ACC112 (cell line): Measurements from ENCODE around the gene MSX1.

ENCODE experiments used
- H2AFZ ChIP-seq: fragments of 200-600 bp; sonication (generic); one replicate; pipeline ENCODE4 v1.6.0; 2017; ENCODE audit warnings: antibody characterized with exemption, low read length; ENCODE audit not compliant: unreplicated experiment
- H3K27ac ChIP-seq: fragments of 200-600 bp; sonication (generic); 2 replicates; pipeline ENCODE4 v1.5.1; 2014; ENCODE audit warnings: low read depth, mild to moderate bottlenecking, antibody characterized with exemption, low read length, moderate library complexity
- H3K27me3 ChIP-seq: fragments of 200-600 bp; sonication (generic); 2 replicates; pipeline ENCODE4 v1.6.1; 2014; ENCODE audit warnings: mild to moderate bottlenecking, antibody characterized with exemption, low read length, moderate library complexity, mixed read lengths; ENCODE audit not compliant: insufficient read depth
- H3K36me3 ChIP-seq: fragments of 200-600 bp; sonication (generic); 2 replicates; pipeline ENCODE4 v1.6.1; 2016; ENCODE audit warnings: mild to moderate bottlenecking, antibody characterized with exemption, low read length, moderate library complexity, mixed read lengths; ENCODE audit not compliant: insufficient read depth
- H3K4me1 ChIP-seq: fragments of 200-600 bp; sonication (generic); one replicate; pipeline ENCODE4 v1.6.1; 2016; ENCODE audit warnings: low read length, mixed read lengths; ENCODE audit not compliant: insufficient read depth, unreplicated experiment, control insufficient read depth
- H3K4me3 ChIP-seq: fragments of 200-600 bp; sonication (generic); 2 replicates; pipeline ENCODE4 v1.5.1; 2014; ENCODE audit warnings: mild to moderate bottlenecking, low read depth, low read length
- H3K79me2 ChIP-seq: fragments of 200-600 bp; sonication (generic); one replicate; pipeline ENCODE4 v1.6.0; 2016; ENCODE audit warnings: low read length; ENCODE audit not compliant: control insufficient read depth, unreplicated experiment, insufficient read depth

MSX1 gene

DNA sequence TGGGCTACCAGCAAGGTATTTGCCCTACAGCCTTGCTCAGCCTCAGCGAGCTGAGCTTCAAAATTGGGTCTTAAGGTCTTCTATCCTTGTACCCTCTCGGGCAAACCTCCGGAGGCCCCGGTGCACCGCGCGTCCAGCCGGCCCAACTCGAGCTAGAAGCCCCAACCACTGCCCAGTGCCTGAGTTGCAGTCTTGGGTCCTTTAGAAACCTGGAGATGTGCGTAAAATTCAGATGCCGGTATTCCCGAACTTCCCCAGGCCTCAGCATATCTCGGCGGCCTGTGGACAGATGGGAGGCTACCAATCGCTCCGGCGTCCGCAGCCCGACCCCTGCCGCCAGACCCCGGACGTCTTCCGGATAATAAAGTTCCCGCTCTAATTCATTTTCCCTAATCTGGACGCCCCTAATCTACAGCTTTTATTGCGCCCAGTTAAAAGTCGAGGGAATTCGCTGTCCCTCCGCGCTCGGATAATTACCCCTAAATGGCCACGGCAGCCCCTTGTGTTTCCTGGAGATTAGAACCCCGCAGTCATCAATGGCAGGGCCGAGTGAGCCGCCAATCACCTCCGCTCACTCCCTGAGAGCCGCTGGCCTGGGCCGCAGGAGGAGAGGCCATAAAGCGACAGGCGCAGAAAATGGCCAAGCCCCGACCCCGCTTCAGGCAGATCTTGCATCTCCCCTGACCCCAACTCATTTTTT, 1.5 kb upstream of the MSX1 start:
- no peaks in the 10 kb centered on the region for H3K27me3 ChIP-seq
- peaks cover 31% of the 10 kb centered on the region for H3K79me2 ChIP-seq

DNA sequence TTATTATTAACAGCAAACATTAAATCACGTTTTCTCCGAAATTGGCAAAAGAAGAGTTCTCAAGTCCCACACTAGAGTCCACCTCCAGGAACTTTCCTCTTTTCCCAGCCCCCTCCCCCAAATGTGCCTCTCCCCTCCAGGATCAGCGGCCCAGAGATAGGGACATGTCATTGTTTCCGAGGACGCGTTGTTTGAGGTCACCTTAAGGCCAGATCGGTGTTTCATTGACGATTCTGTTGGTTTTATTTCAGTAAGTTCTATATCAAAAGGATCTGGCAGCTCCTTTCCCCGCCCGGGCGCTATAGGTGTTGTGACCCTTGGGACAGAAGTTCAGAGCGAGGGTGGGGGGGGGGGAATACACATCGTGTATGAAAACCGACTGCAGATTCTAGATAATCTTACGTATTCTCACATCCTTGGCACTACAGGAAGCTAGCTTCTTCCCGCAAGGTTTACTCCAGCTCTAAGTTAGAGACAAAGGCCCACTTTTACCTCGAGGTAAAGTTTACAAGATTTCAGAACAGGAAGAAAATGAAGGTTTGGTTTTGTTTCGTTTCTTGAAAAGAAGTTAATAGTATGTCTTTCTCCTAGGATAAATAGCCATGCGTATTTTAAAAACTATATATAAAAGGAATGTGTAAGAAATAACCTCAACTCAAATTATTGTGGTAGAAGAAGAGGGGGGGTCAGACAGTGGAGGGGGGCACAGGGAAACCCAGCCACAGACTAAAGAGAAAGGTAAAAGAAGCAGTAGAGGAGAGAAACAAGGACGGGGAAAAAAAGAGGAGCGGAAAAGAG, 739 bp upstream of the MSX1 start:
- Histone ChIP-seq H3K27me3 (no peaks in the 10 kb centered on the region), H3K27ac (no peak overlapping the region), H3K79me2 (peaks cover 31% of the 10 kb centered on the region), H3K36me3 (peaks cover 8% of the 10 kb centered on the region; the same call in 1 of the 2 replicates), H2AFZ (peak overlapping the region; percentile 97), H3K4me1 (peaks cover 6% of the 10 kb centered on the region), H3K4me3 (peak overlapping the region; percentile 88)

More for the DNA sequence above, 1.5 kb upstream of the MSX1 start:
- peaks cover 5% of the 10 kb centered on the region; the same call in 1 of the 2 replicates for H3K36me3 ChIP-seq
- no peak overlapping the region for H3K4me3 ChIP-seq
- no peak overlapping the region for H3K27ac ChIP-seq
- H3K4me1 ChIP-seq = peaks cover 6% of the 10 kb centered on the region
- no peak overlapping the region for H2AFZ ChIP-seq

DNA sequence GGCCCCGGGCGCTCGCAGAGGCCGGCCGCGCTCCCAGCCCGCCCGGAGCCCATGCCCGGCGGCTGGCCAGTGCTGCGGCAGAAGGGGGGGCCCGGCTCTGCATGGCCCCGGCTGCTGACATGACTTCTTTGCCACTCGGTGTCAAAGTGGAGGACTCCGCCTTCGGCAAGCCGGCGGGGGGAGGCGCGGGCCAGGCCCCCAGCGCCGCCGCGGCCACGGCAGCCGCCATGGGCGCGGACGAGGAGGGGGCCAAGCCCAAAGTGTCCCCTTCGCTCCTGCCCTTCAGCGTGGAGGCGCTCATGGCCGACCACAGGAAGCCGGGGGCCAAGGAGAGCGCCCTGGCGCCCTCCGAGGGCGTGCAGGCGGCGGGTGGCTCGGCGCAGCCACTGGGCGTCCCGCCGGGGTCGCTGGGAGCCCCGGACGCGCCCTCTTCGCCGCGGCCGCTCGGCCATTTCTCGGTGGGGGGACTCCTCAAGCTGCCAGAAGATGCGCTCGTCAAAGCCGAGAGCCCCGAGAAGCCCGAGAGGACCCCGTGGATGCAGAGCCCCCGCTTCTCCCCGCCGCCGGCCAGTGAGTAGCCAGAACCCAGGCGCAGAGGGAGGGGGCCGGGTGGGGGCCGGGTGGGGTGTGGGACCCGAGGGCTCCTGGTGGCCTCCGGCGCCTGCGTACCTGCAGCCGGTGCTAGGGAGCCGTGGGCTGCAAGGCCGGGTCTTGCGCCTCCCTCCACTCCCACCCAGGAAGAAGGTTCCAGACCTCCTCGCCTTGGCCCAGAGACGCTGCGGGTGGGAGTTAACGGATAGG, 534 bp downstream of the MSX1 start:
- Histone ChIP-seq H3K4me3 (peak overlapping the region; percentile 88), H3K27me3 (no peaks in the 10 kb centered on the region), H3K79me2 (peaks cover 31% of the 10 kb centered on the region), H2AFZ (peak overlapping the region; percentile 57), H3K36me3 (peaks cover 17% of the 10 kb centered on the region; the same call in 1 of the 2 replicates), H3K27ac (peak overlapping the region; percentile 66; the same call in 1 of the 2 replicates), H3K4me1 (peaks cover 6% of the 10 kb centered on the region)

DNA sequence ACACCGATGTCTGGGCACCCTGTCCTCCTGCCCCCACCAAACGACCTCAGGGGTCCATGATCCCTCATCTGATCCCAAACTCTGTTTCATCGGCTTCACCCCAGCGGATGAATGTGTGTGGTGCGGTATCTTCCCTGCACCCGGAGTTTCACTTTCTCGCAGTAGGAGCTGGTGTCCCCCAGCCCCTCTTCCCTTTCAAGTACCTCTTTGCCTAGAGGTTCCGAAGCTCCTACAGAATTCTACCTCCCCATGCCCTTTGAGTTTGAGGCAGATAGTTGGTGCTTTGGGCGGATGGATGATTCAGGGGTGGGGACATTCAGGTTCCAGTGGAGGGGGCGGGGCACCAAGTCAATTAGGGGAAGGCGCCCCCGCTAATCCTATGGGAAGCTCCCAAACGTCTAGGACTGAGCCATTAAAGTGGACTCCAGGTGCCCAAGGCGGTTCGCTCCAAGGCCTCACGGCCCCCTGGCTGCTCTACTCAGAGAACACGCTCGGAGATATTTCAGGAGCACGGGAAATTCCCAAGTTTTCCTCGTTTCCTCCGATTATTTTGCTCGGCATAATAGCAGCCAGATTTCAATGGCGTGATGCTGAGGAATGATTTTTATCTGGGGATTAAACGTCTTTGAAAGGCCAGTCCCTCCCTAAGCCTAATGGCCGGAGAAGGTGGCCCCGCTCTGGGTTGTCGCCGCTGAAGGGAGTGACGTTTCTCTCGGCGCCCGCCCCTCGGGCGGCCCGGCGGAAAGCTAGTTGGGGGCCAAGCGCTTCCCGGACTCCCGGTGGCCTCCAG, 1.3 kb downstream of the MSX1 start:
- H2AFZ ChIP-seq = peak overlapping the region; percentile 80

DNA sequence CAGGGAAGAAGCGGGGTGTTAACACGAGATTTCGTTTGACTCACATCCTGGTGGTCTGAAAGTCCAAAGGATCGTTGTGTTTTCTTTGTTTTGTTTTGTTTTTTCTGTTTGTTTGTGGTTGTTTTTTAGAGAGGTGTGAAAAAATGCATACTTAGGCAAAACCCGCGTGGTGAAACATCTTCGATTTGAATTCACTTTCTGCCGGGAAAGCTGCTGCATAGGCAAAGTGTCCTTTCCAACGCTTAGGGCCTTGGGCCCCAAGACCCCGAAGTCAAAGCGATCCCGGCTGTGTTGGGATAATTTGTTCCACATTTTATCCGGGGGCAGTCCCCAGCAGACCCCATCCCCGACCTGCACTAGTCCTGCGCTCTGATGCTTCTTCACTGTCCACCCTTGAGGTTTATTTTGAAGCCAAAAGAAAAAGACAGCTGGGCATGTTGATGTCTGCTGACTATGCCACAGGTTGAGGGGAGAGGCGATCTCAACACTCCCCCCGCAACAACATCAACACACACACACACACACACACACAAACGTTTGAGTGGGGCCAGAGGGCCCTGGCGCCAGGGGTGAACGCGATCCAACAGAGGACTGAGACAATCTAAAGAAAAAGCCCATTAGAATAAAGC, 2.0 kb downstream of the MSX1 start:
- Histone ChIP-seq H3K27me3 (0 out of 2 replicates have a peak, but pooled peaks cover 1% of the 10 kb centered on the region), H3K36me3 (peaks cover 17% of the 10 kb centered on the region; the same call in 1 of the 2 replicates), H3K4me1 (peaks cover 6% of the 10 kb centered on the region), H3K79me2 (peaks cover 31% of the 10 kb centered on the region), H2AFZ (no peak overlapping the region), H3K27ac (peak overlapping the region; percentile 66; the same call in 1 of the 2 replicates), H3K4me3 (peak overlapping the region; percentile 88)

More for the DNA sequence above, 1.3 kb downstream of the MSX1 start:
- Histone ChIP-seq H3K27ac (peak overlapping the region; percentile 66), H3K36me3 (peaks cover 17% of the 10 kb centered on the region; the same call in 1 of the 2 replicates), H3K4me1 (peaks cover 6% of the 10 kb centered on the region), H3K4me3 (peak overlapping the region; percentile 88), H3K27me3 (no peaks in the 10 kb centered on the region), H3K79me2 (peaks cover 31% of the 10 kb centered on the region)

DNA sequence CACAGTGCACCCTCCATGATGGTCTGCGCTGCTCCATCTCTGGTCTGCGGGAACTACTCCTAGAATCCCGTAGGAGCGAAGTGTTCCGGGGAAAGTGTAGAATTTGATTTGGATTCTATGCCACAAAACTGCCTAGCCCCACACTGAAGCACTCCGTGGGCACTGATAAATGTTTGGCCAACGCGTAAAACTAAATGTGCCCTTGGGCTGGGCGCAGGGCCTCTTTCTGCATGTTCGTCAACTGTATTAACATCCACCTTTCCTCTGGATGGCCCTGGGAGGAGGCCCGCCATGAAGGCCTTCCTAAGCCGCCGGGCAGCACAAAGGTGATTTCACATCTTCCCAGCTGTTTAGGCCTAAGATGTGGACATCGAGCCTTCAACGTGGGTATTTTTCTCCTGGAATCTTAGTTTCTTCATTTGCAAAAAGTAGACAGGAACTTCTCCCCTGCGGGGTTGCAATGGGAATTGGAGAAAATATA, 2.6 kb downstream of the MSX1 start:
- peak overlapping the region; percentile 88 for H3K4me3 ChIP-seq
- peaks cover 17% of the 10 kb centered on the region; the same call in 1 of the 2 replicates for H3K36me3 ChIP-seq
- 0 out of 2 replicates have a peak, but pooled peaks cover 5% of the 10 kb centered on the region for H3K27me3 ChIP-seq

DNA sequence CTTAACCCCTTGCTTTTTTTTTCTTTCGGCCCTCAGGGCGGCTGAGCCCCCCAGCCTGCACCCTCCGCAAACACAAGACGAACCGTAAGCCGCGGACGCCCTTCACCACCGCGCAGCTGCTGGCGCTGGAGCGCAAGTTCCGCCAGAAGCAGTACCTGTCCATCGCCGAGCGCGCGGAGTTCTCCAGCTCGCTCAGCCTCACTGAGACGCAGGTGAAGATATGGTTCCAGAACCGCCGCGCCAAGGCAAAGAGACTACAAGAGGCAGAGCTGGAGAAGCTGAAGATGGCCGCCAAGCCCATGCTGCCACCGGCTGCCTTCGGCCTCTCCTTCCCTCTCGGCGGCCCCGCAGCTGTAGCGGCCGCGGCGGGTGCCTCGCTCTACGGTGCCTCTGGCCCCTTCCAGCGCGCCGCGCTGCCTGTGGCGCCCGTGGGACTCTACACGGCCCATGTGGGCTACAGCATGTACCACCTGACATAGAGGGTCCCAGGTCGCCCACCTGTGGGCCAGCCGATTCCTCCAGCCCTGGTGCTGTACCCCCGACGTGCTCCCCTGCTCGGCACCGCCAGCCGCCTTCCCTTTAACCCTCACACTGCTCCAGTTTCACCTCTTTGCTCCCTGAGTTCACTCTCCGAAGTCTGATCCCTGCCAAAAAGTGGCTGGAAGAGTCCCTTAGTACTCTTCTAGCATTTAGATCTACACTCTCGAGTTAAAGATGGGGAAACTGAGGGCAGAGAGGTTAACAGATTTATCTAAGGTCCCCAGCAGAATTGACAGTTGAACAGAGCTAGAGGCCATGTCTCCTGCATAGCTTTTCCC, 3.4 kb downstream of the MSX1 start:
- H3K27ac ChIP-seq = no peak overlapping the region
- H3K79me2 ChIP-seq = peaks cover 31% of the 10 kb centered on the region
- no peak overlapping the region for H3K4me3 ChIP-seq
- peaks cover 10% of the 10 kb centered on the region; the same call in 1 of the 2 replicates for H3K27me3 ChIP-seq
- H3K36me3 ChIP-seq = peaks cover 17% of the 10 kb centered on the region; the same call in 1 of the 2 replicates
- peaks cover 6% of the 10 kb centered on the region for H3K4me1 ChIP-seq
- no peak overlapping the region for H2AFZ ChIP-seq

More for the DNA sequence above, 2.6 kb downstream of the MSX1 start:
- H3K4me1 ChIP-seq = peaks cover 6% of the 10 kb centered on the region
- no peak overlapping the region for H2AFZ ChIP-seq
- H3K79me2 ChIP-seq = peaks cover 31% of the 10 kb centered on the region
- H3K27ac ChIP-seq = no peak overlapping the region

DNA sequence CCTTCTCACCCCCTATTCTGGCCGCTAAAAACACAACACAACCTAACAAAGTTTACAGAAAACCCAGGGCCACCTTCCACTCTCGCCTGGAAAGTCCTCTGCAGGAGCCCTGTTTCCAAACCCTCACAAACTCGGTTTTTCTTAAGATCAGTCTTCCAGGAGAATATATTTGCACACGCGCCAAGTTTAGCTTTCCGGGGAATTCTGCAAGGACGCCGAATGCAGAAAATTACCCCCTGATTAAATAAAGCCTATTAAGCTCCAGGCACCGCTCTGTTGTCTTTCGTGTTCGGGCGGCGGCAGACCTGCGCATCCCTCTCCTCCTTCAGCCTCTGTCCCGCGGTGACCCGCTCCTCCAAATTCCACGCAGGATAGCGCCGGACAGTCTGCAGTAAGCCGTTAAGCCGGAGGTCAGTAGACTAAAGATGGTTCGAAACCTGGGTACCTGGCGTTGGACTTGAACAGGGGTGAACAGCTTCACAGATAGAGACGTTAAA, 5.0 kb downstream of the MSX1 start:
- Histone ChIP-seq H3K27me3 (peaks cover 19% of the 10 kb centered on the region; the same call in 1 of the 2 replicates), H2AFZ (no peak overlapping the region), H3K4me1 (peaks cover 6% of the 10 kb centered on the region), H3K36me3 (peaks cover 17% of the 10 kb centered on the region; the same call in 1 of the 2 replicates), H3K4me3 (no peak overlapping the region), H3K27ac (no peak overlapping the region), H3K79me2 (peaks cover 31% of the 10 kb centered on the region)
